GM21360 (cell line): Measurements from ENCODE around the gene WARS2.
"Not testable (repeated sequence)": the region's sequence is repeated elsewhere in the genome, so short reads cannot be mapped to it uniquely, and the experiment has no call there.

Experiments
- ATAC-seq: cut with Tn5 transposase; IDR thresholded peaks from one replicate; pipeline ENCODE4 v1.9.1; 2021; ENCODE audit warnings: mild to moderate bottlenecking, moderate library complexity; ENCODE audit not compliant: unreplicated experiment

The WARS2 gene

GRCh38 chr1:119140177-119141019, at the start of gene WARS2:
Gene WARS2 (minus strand): TSS chr1:119140653. CDS start chr1:119140644, 9 bp downstream.
- ATAC-seq: peak; percentile 92

- ATAC-seq: no peak
These were observed 48.5 kb upstream of the WARS2 start for GRCh38 chr1:119188926-119189325.

- ATAC-seq: no peak
These were observed 47.0 kb upstream of the WARS2 start for GRCh38 chr1:119187416-119187815.

GRCh38 chr1:119186471-119186870, 46.0 kb upstream of the WARS2 start:
- ATAC-seq: no peak

GRCh38 chr1:119184972-119185371, 44.5 kb upstream of the WARS2 start:
- no peak for ATAC-seq

DNA sequence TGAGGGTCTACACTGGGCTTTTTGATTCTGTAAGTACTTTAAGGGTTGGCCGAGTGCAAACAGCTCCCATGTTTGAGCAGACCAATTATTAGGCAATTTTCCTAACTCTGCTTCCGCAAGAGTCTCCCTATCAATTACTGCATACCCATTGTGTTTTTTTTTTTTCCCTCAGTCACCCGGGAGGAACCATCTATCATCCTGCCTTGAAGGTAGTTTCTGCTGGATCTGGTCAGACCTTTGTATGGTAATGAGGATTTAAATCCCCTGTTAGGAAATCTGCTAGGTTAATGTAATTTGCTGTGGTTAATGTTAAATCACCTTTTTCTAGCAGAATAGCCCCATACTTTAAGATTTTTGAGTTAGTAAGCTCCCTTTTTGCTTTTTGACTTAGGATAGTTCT, 40.8 kb upstream of the WARS2 start:
- no peak for ATAC-seq

GRCh38 chr1:119179051-119179450, 38.6 kb upstream of the WARS2 start:
- ATAC-seq: no peak

DNA sequence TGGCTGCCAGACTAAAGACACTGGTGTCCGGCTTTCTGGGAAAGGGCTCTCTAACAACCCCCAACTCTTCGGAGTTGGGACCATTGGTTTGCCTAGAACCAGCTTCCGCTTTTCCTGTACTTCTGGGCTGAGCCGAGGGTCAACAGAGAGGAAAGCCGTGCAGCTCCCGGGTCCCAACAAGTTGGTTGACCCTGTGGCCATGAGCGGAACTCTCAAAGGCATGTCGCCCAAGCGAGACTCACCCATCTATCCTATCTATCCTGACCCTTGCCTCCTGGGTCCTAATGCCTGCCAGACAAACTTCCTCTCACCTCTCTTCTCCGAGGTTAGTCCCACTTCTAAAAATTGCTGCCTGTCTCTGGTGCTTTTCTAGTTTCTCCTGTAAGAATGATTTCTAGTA, 32.5 kb upstream of the WARS2 start:
- ATAC-seq: not testable (repeated sequence)

- not testable (repeated sequence) for ATAC-seq
These were observed 31.0 kb upstream of the WARS2 start for GRCh38 chr1:119171381-119172010.

GRCh38 chr1:119163396-119163795, 22.9 kb upstream of the WARS2 start:
- no peak for ATAC-seq

DNA sequence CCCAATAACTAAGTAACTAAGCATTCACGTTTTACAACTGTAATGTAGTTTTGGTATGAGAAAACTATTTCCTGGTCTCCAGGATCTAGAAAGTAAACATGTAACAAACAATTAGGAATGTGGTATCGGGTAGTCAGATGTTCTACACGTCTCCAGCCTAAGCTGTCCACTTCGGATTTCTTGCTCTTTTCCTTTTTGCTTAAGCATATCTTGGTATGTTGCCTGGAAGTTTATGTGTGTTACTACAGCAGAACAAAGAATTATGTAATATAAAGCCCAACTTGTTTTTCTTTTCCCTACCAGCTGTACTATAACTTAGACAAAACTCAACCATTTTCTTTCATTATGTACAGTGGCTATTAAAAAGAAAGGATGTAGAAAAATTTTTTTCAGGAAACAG, 20.4 kb upstream of the WARS2 start:
- ATAC-seq: no peak

GRCh38 chr1:119160409-119160808, 20.0 kb upstream of the WARS2 start:
- ATAC-seq: no peak

GRCh38 chr1:119159966-119160365, 19.5 kb upstream of the WARS2 start:
- ATAC-seq: no peak

DNA sequence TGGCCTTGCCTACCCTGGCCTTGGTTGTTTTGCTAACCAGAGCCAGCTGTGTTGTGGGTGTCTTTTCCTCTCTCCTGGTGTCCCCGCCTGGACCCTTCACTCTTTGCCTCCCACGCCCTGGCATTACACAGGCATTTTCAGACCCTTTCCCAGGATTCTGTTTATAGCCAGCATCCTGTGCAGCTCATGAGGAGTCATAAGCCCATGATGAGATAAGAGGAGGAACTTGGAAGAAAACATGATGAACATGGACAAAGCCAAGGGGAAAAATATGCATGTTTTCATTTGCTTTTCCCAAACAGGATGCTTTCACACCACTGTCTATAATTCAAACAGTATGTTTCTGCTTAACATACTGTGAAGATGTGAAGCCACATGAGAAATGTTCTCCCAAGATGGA, 18.7 kb upstream of the WARS2 start:
- no peak for ATAC-seq

DNA sequence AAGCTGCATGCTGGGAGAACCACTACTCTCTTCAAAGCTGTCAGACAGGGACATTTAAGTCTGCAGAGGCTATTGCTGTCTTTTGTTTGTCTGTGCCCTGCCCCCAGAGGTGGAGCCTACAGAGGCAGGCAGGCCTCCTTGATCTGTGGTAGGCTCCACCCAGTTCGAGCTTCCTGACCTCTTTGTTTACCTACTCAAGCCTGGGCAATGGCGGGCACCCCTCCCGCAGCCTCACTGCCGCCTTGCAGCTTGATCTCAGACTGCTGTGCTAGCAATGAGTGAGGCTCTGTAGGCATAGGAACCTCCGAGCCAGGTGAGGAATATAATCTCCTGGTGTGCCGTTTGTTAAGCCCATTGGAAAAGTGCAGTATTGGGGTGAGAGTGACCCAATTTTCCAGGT, 16.3 kb upstream of the WARS2 start:
- ATAC-seq: not testable (repeated sequence)

- ATAC-seq: not testable (repeated sequence)
These were observed 14.6 kb upstream of the WARS2 start for GRCh38 chr1:119155069-119155468.

DNA sequence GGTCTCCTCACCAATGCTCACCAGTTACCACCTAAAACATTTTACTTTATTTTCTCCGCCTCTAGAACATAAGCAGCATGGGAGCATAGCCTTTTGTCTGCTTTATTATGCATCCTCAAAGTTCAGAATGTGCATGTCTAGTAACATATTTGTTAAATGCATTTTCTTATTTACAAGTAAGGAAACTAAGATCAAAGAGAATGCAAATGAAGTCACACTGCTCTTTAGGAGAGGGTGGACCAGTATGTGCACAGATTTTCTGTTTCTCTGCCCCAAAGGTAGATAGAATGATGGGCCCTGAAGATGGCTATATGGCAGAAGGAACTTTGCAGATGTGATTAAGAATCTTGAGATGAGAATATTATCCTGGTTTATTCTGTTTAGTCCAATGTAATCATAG, 9.7 kb upstream of the WARS2 start:
- no peak for ATAC-seq

DNA sequence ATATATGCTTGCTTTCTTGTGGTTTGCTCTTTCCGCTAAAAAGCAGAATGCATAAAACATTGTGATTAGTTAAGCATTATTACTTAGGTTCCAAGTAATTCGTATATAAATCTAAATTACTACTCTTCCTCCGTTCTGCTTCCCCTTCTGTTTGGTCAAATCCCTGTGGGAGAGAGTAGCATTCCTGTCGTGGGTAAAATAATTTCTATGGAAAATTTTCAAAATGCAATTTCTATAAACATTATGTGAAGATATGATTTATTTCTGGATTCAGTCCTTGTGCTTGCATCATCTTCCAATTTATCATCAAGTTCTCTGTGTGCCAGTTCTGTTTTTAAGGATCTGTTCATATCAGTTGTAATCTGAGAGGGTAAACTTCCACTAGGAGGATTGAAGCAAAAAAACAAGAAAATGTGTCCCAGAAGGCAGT, 7.2 kb upstream of the WARS2 start:
- no peak for ATAC-seq

GRCh38 chr1:119146466-119146865, 6.0 kb upstream of the WARS2 start:
- ATAC-seq: no peak

DNA sequence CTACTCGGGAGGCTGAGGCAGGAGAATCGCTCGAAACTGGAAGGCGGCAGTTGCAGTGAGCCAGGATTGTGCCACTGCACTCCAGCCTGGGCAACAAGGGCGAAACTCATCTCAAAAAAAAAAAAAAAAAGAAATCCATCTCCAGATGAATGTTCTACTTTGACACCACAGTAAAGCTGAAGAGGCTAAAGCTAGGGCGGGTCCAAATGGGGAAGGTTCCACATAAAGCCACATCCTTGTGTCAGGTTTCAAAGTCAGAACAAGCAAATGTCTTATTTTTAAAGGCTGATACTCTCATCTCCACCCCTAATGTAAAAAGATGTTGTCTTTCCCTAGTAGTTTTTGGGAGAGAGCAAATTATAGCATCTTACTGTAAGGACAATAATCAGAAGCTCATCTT, 4.4 kb upstream of the WARS2 start:
- no peak for ATAC-seq

GRCh38 chr1:119143706-119144105, 3.3 kb upstream of the WARS2 start:
- ATAC-seq: no peak

DNA sequence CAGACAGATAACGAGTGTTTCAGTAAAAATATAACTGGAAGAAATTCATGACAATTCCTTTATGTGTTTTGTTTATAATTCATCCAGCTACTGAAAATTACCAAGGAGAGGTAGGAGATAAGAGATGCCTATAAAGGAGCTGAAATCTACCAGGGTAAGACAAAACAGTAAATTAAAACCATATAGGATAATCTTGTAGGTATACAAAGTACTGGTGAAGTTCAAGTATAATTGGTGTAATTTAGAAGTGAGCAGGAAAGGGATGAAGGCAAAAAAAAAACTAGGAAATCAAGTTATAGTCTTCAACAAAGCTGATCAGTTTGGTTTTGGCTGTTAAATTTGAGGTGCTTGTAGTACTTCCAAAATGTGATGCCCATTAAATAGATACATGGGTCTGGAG, 1.2 kb upstream of the WARS2 start:
- no peak for ATAC-seq
